ENCODE measurements around the gene CNKSR3.
"Not testable (repeated sequence)": the region's sequence is repeated elsewhere in the genome, so short reads cannot be mapped to it uniquely, and the experiment has no call there.

Gene CNKSR3

DNA sequence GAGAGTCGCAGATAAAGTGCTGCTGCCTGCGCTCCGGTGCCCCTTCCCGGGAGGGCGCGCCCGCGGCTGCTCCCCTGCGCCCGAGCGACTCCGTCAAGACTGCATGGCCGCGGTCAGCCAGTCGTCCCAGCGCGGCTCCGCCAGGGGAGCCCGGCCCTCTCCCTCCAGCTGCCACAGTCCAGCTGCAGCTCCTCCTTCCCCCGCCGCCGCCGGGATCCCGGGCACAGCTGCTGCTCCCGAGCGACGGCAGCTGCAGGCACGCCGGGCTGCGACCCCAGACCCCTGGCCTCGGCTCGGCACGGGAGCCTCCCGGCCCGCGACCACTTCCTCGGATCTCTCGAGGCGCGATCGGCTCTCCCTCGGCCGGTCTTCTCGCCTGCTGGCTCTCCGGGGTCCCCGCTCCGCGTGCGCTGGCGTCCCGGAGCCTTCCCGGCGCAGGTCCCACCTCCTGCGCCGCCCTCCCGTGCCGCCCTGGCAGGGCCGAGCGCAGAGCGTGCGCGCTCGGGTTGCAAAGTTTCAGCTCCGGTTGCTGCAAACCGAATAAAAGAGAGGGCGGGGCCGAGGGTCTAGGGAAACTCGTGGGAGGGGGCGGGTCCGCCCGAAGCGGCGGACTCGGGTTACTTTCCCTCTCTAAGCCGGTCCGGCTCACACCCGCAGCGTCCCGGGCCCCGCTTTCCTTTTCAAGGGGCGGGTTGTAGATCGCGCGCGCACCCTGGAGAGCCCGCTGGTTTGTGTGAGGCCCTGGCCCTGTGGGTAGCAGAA is at the start of gene CNKSR3:
Gene CNKSR3, minus strand, starts transcription at position 542 of the 762 bp plus-strand sequence. CDS start 571 bp downstream, outside the sequence.
- DNase-seq: peak; percentile 100

DNA sequence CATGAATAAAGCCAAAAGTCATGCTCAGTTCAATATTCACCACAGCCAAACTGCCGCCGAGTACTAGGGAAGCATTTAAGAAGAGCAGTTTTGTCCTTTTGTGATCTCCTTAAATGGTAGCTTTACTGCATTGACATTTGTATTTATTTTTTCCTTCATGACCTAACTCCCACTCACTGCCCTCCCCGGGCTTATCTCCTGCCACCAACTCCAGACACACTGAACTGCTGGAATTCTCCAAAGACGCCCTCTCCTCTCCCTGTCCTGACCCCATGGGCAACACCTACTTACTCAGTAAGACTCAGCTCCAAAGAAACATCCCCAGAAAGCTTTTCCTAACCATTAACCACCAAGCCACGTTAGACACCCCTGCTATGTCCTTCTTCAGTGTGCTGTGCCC is 48.5 kb upstream of the CNKSR3 start:
- DNase-seq: no peak

DNA sequence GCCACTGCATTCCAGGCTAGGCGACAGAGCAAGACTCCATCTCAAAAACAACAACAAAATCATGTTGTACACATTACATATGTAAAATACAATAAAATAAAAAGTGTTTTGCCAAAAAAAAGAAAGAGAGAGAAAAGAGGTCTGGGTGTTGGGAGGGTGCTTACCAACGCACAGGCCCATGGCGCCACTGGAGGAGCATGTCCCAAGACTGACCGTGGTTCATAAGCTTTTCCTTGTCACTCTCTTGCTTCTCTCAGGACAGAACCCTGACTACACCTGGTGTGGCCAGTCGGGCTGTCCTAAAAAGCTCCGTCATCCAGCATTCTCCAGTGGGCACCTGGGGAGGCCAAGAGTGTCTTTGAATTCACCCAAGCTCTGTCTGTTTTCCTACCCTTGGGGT is 48.0 kb upstream of the CNKSR3 start:
- DNase-seq: no peak

DNA sequence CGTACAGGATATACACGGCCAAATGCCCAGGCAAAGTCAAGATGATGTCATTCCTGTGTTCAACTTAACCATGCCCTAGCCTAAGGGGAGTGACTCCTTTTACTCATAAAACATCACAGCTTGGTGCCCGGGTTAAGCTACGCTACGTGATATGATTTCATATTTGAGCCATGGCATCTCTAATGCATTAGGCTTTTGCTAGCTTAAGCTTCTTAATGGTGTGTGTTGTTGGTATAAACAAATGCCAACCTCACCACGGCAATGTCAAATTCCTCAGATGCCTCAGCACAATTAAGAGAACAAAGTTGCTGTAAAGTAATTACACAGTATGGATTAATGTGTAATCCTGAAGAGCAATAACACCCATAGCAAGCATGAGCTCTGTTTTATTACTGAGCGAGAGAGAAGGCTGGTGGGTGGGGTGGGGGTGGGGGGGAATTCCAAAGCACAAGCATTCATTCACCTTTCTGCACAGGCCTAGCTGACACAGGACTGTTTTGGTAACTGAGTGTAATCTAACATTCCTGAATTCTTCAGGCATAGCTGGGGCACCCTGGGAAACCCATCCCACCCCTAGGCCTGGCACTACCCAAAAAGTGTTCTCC is 44.7 kb upstream of the CNKSR3 start:
- DNase-seq: no peak

DNA sequence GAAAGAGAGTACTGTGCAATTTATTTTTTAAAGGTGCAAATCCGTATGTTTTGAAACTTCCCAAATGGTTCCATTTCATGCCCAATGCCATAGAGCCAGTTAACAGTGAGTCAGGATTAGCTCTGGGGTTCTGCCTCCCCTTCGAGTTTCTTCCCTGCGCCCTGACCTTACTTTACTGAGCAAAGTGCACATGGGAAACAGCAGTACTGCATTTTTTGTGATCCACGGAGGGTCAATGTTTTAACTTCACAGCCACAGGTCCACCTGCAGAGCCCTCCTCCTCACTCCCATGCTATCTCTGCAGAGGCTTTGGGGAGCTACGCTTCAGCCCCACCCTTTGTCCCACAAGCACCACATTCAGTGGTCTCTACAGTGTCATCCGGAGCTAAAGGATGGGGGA is 44.0 kb upstream of the CNKSR3 start:
- DNase-seq: no peak

DNA sequence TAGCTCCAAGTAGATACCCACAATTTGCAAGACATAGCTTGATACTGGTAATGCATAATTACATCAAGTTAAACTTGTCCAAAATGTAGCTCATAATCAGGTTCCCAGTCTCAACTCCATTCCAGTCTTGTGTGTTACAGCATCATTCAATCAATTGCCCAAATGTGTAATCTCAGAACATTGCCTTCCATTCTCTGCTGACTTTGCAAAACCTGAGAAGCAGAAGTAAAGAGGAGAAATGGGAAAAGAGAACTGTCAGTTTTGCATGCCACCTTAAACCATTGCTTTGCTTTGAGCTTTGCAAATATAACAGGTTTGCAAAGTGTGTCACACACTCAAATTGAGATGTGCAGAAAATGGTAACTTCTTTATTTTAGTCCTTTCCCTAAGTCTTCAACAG is 40.3 kb upstream of the CNKSR3 start:
- DNase-seq: no peak

DNA sequence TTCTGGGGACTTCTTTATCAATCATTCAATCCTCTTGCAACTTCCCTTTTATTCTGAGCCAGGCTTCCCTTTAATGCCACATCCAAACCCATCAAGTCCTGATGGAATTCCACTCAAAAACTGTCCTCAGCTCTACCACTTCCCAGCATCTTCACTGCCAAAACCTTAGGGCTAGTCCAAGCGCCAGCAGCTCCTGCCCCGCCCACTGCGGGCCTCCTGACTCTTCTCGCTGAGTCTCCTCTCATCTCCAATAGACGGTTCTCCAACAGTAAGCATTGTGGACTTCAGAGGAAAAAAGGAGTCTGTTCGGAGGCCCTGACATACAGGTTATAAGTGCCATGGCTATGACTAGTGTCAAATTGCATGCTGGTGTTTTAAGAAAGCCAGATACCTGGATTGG is 38.7 kb upstream of the CNKSR3 start:
- DNase-seq: no peak

DNA sequence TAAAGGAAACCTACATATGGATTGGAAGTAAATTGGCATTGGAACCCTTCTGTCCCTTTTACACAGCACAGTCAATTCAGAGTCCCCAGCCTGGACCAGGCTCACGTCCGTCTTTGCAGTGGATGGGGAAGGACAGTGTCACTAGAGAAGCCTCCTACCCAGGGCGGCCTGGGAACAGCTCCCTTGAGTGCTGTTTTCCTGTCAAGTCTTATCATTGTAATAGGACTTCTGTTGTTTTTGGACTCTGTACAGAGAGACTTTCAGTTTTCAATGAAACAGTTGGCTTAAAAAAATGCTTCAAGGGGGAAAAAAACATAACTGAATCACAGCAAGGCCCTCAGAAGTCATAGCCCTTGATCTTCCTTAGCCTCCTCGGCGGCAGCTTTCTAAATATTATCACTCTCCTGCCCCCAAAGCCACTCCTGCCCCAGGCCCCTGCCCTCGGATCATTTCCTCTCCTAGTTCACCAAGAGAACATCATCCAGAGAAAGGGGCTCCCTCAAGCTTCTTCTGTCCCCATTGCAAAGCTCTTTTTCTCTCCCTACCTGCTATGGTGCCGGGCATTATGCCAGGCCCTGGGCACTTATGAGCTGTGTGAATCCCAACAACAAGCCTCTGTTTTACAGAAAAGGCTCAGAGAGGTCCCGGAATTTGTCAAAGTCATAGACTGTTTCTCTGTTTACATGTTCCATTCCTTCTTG is 37.8 kb upstream of the CNKSR3 start:
- DNase-seq: no peak

DNA sequence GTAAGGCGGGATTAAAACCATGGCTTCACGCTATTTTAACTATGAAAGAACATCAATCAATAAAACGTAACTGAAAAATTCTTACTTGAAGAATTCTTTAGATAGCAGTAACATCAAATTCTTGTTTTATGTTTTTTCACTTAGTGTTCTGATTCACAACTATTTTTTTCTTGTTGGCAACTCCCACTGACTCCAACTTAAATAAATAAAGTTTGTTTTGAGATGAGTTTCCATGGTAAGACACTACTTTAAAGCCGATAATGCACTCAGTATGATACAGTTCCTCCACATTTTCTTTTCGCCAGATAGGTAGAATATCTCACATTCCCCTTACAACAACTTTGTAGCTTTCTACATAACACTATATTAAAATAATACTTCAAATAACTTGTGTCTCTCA is 33.1 kb upstream of the CNKSR3 start:
- no peak for DNase-seq

DNA sequence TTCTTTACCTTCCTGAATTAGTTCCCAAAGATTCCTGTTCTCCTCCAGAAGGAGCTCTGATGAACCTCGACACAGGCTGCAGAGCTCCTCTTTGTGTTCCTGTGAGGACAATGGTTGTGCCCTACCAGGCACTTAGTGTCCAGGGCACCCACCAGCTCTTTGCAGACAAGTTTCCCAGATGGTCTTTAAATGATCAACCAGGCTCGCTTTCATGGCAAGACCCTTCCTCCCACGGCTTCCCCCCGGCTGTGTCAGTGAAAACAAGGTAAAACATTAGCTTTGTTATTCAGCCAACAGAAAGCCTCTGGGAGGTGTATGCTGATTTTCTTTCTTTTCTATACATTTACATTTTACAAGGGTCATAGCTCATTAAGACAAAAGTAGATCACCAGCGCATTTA is 32.3 kb upstream of the CNKSR3 start:
- DNase-seq: peak; percentile 84

DNA sequence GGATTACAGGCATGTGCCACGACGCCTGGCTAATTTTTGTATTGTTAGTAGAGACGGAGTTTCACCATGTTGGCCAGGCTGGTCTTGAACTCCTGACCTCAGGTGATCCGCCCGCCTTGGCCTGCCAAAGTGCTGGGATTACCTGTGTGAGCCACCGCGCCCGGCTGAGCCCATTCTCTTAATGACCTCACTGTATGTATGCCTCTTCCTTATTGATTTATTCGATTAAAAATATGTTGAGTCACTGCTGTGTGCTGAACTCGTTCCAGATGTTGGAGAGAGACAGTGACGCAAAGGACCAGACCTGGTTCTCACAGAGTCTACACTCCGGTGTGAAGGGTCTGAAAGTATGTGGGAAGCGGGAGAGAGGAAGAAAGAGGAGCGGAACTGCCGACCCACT is 31.4 kb upstream of the CNKSR3 start:
- DNase-seq: not testable (repeated sequence)

DNA sequence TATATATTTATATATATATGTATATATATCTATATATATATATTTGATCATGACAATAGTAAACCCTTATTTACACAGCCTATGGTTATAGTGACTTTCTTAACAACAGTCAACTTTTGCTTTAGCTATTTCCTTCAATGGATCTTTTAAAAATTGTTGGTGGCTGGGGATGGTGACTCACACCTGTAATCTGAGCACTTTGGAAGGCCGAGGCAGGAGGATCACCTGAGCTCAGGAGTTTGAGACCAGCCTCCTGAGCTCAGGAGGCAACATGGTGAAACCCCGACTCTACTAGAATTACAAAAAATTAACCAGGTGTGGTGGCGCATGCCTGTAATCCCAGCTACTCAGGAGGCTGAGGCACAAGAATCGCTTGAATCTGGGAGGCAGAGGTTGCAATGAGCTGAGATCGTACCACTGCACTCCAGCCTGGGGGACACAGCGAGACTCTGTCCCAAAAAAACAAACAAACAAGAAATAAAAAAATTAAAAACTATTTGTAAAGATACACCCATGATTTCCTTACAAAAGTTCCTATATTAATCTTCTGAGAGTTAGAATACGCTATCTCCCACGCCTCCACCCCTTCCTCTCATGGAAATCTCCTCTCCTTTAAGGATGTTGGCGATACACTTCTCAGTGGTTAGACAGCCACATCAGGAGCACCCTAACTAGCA is 29.2 kb upstream of the CNKSR3 start:
- DNase-seq: no peak

DNA sequence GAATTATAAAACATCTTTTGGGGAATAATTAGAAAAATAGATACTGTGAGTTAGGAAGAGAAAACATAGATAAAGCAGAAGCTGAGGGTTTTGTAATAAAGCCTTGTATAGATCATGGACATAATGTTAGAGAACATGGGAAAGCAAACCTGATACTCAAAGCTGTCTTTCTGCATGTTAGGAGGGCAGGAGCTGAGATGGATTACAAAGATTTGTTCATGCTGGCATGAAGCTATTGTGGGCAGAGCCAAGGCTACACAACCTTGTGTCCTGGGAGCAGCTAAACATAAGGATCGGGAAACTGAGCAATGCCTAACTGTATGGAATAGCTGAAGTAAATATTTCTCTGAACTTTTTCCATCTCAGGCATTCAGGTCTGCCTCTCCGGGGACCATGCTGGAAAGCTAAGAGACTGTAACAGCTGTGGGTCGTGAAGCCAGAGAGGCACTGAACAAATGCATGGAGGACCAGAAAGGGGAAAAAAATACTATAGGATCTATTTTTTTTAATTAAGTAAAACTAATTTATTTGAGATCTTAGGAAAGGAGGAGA is 28.2 kb upstream of the CNKSR3 start:
- DNase-seq: no peak

DNA sequence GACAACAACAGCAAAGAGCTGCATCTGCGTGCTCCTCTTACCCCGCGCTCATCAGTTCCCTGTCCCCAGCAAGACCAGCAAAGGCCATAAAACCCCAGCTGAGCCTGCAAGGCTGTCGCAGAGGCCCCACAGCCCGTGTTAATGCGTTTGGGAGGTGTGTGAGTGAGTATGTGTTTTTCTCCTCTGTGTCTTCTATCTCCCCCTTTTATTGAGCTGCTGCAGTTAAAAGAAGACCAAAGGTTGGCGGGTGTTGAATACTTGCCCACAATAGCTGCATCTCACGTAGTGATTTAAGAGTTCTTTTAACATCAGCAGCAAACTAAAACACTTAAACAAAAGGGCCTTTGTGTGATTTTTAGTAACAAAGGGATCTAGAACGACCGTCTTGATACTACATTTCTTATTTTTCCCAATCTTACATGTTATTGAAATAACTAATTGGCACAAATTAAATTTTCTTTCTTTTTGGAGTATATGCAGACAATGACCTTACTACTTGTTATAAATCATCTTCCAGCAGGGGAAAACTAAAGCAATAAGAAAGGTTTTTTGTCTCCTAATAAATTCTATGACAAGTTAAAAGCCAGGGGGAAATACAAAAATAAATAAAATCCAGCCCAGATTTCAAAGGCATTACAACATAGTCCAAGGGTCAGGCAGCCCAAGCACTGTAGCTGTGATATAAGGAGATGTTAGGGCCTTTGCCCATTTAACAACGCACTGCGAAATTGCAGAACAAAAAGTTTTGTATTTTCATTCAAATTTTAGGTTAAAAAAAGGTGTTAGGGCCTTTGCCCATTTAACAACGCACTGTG is 27.2 kb upstream of the CNKSR3 start:
- peak; percentile 35 for DNase-seq

DNA sequence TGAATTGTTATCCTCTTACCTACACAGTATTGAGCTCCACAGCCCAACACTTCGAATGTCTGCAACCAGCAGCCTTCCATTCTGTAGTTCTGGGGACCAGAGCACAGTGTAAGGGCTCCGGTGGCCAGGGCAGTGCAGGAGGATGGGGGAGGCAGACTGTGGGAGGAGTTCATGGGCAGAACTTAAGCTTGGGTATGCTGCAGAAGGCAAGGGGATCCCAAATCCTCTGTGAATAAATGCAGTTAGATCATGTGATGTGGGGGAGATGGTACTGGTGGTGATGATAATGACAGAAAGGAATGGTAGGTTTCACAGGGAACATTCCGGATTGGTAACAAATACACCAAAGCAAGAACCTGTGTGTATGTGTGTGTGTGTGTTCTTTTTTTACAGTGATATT is 26.5 kb upstream of the CNKSR3 start:
- DNase-seq: no peak

DNA sequence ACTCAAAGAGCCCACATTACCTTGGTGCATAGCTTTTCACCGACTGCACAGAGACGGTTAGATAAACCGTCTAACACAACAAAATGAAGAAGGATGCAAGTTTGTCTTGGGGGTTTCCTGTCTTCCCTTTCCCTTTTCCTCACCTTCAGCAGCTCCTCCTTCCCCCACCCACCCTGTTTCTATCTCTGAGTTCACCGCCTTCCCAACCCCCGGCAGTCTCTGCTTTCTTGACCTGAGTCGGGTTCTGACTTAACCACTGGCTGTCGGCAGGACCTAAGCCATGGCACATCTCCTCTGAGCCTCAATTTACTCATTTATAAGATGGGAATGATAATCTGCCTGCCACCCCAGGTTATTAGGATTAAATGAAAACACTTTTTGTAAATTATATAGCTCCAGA is 25.8 kb upstream of the CNKSR3 start:
- DNase-seq: no peak

DNA sequence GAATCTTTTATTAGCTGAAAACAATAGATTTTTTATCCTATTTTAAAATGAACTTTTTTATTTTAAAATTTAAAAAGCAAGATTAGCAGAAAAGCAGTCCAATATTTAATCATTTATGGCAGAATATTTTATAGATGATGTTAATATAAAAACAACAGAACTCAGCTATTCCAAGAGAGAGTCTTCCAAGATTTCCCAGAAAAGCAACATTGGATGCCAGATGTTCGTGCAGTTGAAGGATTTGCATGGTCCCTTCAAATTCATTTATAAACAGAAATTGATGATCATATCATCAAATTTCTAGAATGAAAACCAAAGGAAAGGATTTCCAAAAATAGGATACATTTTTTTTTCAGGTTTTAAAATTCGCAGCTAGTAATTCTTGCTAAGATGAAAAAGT is 25.4 kb upstream of the CNKSR3 start:
- DNase-seq: no peak

DNA sequence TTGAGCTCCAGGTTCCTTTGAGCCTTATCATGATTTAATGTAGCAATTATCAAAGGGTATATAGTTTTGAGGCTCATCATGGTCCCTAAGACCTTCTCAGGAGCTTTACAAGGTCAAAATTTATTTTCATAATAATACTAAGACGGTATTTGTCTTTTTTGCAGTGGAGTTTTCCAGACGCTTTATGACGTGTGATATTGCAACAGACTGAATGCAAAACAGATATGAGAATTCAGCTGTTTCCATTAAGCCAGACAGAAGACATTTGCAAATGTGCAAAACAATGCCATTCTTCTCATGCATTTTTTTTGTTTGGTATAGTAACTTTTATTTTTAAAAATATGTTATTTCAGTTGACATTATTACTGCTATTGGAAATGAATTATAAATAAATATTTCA is 24.7 kb upstream of the CNKSR3 start:
- DNase-seq: no peak

DNA sequence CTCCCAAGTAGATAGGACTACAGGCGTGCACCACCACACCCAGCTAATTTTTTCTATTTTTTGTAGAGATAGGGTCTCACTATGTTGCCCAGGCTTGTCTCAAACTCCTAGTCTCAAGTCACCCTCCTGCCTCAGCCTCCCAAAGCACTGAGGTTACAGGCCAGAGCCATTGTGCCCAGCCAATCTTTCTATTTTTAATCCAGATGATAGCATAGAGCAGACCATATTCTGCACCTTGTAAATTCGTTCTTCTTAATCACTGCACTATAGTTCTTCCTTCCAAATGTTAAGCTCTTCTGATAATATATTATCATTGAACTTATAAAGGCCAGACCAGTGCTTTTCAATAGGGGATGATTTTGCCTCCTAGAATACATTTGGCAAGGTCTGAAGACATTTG is 24.0 kb upstream of the CNKSR3 start:
- DNase-seq: no peak

DNA sequence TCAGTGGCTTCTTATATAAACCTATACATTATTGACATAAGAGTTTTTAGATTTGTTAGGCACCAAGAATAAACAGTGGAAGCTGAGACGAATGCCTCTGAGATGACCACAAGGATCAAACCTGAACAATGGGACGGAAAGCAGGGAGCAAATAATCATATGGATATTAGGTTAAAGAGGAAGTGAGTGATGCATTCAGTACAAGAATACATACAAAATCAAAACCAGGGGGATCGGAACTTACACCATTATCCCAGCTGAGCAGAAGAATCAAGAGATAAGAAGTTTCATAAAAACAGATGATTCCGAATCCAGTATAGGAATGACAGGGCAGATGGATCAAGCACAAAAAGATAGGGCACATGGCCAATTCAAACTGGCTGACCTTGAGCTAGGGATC is 21.9 kb upstream of the CNKSR3 start:
- no peak for DNase-seq

DNA sequence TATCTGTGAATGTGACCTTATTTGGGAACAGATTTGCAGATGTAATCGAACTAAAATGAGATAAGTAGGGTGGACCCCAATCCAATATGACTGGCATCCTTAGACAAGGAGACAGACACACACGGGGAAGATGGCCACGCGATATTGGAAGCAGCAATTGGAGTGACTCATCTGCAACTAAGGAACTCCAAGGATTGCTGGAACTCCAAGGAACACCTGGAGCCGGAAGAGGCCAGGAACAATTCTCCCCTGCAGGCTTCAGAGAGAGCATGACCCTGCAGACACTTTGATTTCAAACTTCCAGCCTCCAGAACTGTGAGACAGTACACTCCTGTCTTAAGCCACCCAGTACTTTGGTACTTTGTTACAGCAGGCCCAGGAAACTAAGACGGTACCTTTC is 19.5 kb upstream of the CNKSR3 start:
- DNase-seq: no peak

DNA sequence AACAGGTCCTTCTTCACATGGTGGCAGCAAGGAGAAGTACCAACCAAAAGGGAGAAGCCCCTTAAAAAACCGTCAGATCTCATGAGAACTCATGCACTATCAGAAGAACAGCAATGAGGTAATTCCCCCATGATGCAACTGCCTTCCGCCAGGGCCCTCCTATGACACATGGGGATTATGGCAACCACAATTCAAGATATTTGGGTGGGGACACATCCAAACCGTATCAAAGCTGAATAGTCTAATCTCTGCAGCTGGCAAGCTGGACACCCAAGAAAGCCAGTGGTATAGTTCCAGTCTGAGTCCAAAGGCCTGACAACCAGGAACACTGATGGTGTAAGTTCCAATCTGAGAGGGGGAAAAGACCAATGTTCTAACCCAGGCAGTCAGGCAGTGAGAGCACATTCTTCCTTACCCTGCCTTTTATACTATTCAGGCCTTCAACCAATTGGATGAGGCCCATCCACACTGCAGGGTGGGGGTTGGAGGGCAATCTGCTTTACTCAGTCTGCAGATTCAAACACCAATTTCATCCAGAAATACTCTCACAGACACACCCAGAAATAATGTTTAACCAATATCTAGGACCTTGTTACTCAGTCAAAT is 17.9 kb upstream of the CNKSR3 start:
- DNase-seq: no peak
